ENCODE data around the gene MLLT3. TPM values are rescaled to one million over a fixed set of nuclear protein-coding genes. Genes with fewer than 3 reads are reported as not detected.

Gene MLLT3
- total and polyA plus RNA-seq, 2 of the 8 experiments (the other 6 are each of a cell fraction or from before 2014, with no cell fraction given) = 5.9 to 9.6 TPM

DNA sequence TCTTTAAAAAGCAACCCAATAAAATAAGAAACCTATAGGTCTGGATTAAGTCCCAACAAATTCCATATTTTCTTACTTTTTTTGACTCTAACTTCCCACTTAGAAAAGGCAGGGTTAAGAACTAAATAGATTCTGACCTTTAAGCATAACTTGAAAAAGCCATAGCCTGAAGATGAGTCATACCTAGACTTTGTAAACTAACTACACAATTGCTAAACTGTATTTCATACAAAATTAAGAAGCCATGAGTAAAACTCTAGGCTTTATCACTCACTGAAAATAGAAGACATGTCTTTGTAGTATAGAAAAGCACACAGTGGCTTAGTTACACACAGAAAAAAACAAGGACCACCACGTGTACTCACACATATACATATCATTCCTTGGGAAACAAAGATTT is 51.5 kb downstream of the MLLT3 start:
- H2BK12ac ChIP-seq (ENCODE audit: low read depth, low read length) = no peak overlapping the region
- ChIA-PET CTCF (ENCODE audit: partially characterized antibody) (no interaction called here), POLR2A (ENCODE audit: partially characterized antibody) (no interaction called here)
- DNase-seq (ENCODE audit: low read depth in 1 of 2, low spot score in 2 of 2) (no peak), FAIRE-seq (no peak)
- H3K79me2 ChIP-seq (ENCODE audit: control insufficient read depth in 1 of 2, insufficient read depth in 2 of 2, low read length in 2 of 2) = no peaks in the 10 kb centered on the region
- no peak overlapping the region for H4K8ac ChIP-seq (ENCODE audit: extremely low read depth, insufficient read depth, low read length)
- no peaks in the 10 kb centered on the region for H3K9me3 ChIP-seq (ENCODE audit: insufficient read depth in 2 of 2, low read depth in 1 of 2, low read length in 1 of 2)
- no peaks in the 10 kb centered on the region for H3K27me3 ChIP-seq (replicated peaks in 1 of 4; ENCODE audit: control insufficient read depth in 3 of 4, extremely low read depth in 1 of 4, insufficient read depth in 3 of 4, low read length in 3 of 4)
- 79% methylated on average over 1 of the region's 1 CpG; no CpG with 5 or more reads in 1 of the 2 experiments for WGBS, 2 experiments (ENCODE audit: extremely low coverage in 1 of 2, insufficient coverage in 1 of 2, insufficient read length in 1 of 2, insufficient replicate concordance in 2 of 2, low coverage in 1 of 2, low lambda C conversion rate in 2 of 2, missing lambda C conversion rate in 1 of 2)
- H2BK5ac ChIP-seq (ENCODE audit: low read depth, low read length) = no peak overlapping the region
- H3K27ac ChIP-seq (ENCODE audit: low read depth, low read length) = no peak overlapping the region
- no peak overlapping the region for H2BK15ac ChIP-seq (ENCODE audit: low read length)
- no peak overlapping the region for H3K4me2 ChIP-seq (ENCODE audit: insufficient read depth in 1 of 2, low read depth in 2 of 2, low read length in 2 of 2)
- no peak overlapping the region for H3K14ac ChIP-seq (ENCODE audit: insufficient read length)
- no peak overlapping the region for H2BK20ac ChIP-seq (ENCODE audit: low read length)
- H3K4ac ChIP-seq (replicated peaks; ENCODE audit: insufficient read length, low read depth, low read length) = no peak overlapping the region
- no peak overlapping the region for H4K91ac ChIP-seq (replicated peaks; ENCODE audit: insufficient read length, low read length)
- H3K56ac ChIP-seq (replicated peaks; ENCODE audit: insufficient read length, low read depth, low read length) = no peak overlapping the region
- H3K4me3 ChIP-seq (ENCODE audit: extremely low read depth in 1 of 4, insufficient read depth in 2 of 4, low read depth in 3 of 4, low read length in 4 of 4) = no peak overlapping the region
- no peak overlapping the region for H3K18ac ChIP-seq (ENCODE audit: extremely low read depth, low read length)
- no peak overlapping the region for H2AFZ ChIP-seq (ENCODE audit: low read length)
- H3K79me1 ChIP-seq (ENCODE audit: low read depth, low read length) = no peaks in the 10 kb centered on the region; the same call in 1 of the 2 replicates
- H3K23ac ChIP-seq (ENCODE audit: insufficient read length) = no peak overlapping the region
- H4K20me1 ChIP-seq (replicated peaks in 1 of 2; ENCODE audit: control insufficient read depth in 1 of 2, insufficient read depth in 2 of 2, low read length in 2 of 2) = no peaks in the 10 kb centered on the region
- no peak overlapping the region for H2AK5ac ChIP-seq (ENCODE audit: low read depth, low read length)
- no peak overlapping the region for H2BK120ac ChIP-seq (replicated peaks; ENCODE audit: low read depth, low read length)
- no peaks in the 10 kb centered on the region for H3K4me1 ChIP-seq (replicated peaks in 1 of 4; ENCODE audit: control insufficient read depth in 3 of 4, insufficient read depth in 4 of 4, low read length in 3 of 4)
- H3K23me2 ChIP-seq (ENCODE audit: low read depth, low read length) = no peaks in the 10 kb centered on the region
- H4K5ac ChIP-seq (ENCODE audit: insufficient read length, low read depth, low read length) = no peak overlapping the region
- no peaks in the 10 kb centered on the region for H3K36me3 ChIP-seq (ENCODE audit: control insufficient read depth in 2 of 4, insufficient read depth in 4 of 4, low read length in 3 of 4)
- H3K9ac ChIP-seq (replicated peaks in 1 of 4; ENCODE audit: extremely low read depth in 1 of 4, low read depth in 3 of 4, low read length in 3 of 4) = no peak overlapping the region
- no peak for TF ChIP-seq USF2 (IDR thresholded peaks at IDR 0.05; ENCODE audit: low read length)
- no peak for TF ChIP-seq MAFK (IDR thresholded peaks at IDR 0.05; ENCODE audit: low read depth, low read length)
- no peak for TF ChIP-seq EZH2 (IDR thresholded peaks at IDR 0.05; ENCODE audit: low read depth, low read length, severe bottlenecking)
- TF ChIP-seq BCL11A (IDR thresholded peaks at IDR 0.05; ENCODE audit: low read depth in 2 of 2, low read length in 2 of 2) = no peak
- no peak for TF ChIP-seq POLR2A (IDR thresholded peaks at IDR 0.05; ENCODE audit: control extremely low read depth in 1 of 2, low read depth in 2 of 2, low read length in 2 of 2)
- no peak for TF ChIP-seq KDM5A (IDR thresholded peaks at IDR 0.05; ENCODE audit: low read length)
- TF ChIP-seq TCF12 (IDR thresholded peaks at IDR 0.05; ENCODE audit: low read depth, low read length) = no peak
- TF ChIP-seq RFX5 (IDR thresholded peaks at IDR 0.05; ENCODE audit: borderline replicate concordance, low read depth, low read length) = no peak
- TF ChIP-seq, protein P1, sequence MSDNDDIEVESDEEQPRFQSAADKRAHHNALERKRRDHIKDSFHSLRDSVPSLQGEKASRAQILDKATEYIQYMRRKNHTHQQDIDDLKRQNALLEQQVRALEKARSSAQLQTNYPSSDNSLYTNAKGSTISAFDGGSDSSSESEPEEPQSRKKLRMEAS (IDR thresholded peaks at IDR 0.05) = no peak
- no peak for TF ChIP-seq TEAD4 (IDR thresholded peaks at IDR 0.05; ENCODE audit: low read depth, low read length)
- TF ChIP-seq ASH2L (IDR thresholded peaks at IDR 0.05; ENCODE audit: low read length) = no peak
- no peak for TF ChIP-seq HDAC6 (IDR thresholded peaks at IDR 0.05; ENCODE audit: low read depth, low read length)
- no peak for TF ChIP-seq CHD1 (IDR thresholded peaks at IDR 0.05; ENCODE audit: low read depth, low read length)
- no peak for TF ChIP-seq BACH1 (IDR thresholded peaks at IDR 0.05; ENCODE audit: low read length)
- TF ChIP-seq EP300 (IDR thresholded peaks at IDR 0.05; ENCODE audit: borderline replicate concordance in 1 of 2, low read depth in 2 of 2, low read length in 2 of 2) = no peak

All from H1 (cell line).